ENCODE data around the gene TEX35. TPM values are rescaled to one million over a fixed set of nuclear protein-coding genes. Genes with fewer than 3 reads are reported as not detected.
"Not testable (repeated sequence)": the region's sequence is repeated elsewhere in the genome, so short reads cannot be mapped to it uniquely, and the experiment has no call there.

TEX35 gene
- total RNA-seq, 1 donor from 2014 or later = not detected

- Mint-ChIP-seq H3K36me3 (ENCODE audit: low read depth) (no peaks in the 10 kb centered on the region), H3K9me3 (no peaks in the 10 kb centered on the region), H3K4me3 (peak overlapping the region; percentile 91), H3K27me3 (no peaks in the 10 kb centered on the region), H3K27ac (peak overlapping the region; percentile 37), H3K4me1 (no peaks in the 10 kb centered on the region)
- intact Hi-C loops (cut with micrococcal nuclease) = loop anchor here (5.0 kb wide), 1 partner anchor 824 kb away; the partner anchor contains the start of gene AXDND1
- DNase-seq = peak; percentile 63
These were observed 30.3 kb downstream of the TEX35 start for GRCh38 chr1:178543290-178543607.

GRCh38 chr1:178544531-178544930, 31.6 kb downstream of the TEX35 start:
- no peak overlapping the region for H3K27ac Mint-ChIP-seq
- no peaks in the 10 kb centered on the region for H3K4me1 Mint-ChIP-seq
- no peak overlapping the region for H3K4me3 Mint-ChIP-seq
- DNase-seq = no peak
- no peaks in the 10 kb centered on the region for H3K9me3 Mint-ChIP-seq
- intact Hi-C loops (cut with micrococcal nuclease) = loop anchor here (5.0 kb wide), 1 partner anchor 823 kb away; the partner anchor contains the start of gene AXDND1
- H3K27me3 Mint-ChIP-seq = no peaks in the 10 kb centered on the region
- H3K36me3 Mint-ChIP-seq (ENCODE audit: low read depth) = no peaks in the 10 kb centered on the region

- H3K27me3 Mint-ChIP-seq = no peaks in the 10 kb centered on the region
- intact Hi-C loops (cut with micrococcal nuclease) = no loop called here
These were observed 35.2 kb downstream of the TEX35 start for GRCh38 chr1:178548108-178548507.

GRCh38 chr1:178551307-178551706, 38.4 kb downstream of the TEX35 start:
- no peaks in the 10 kb centered on the region for H3K36me3 Mint-ChIP-seq (ENCODE audit: low read depth)
- no peak overlapping the region for H3K27ac Mint-ChIP-seq
- intact Hi-C loops (cut with micrococcal nuclease) = no loop called here
- no peak overlapping the region for H3K4me3 Mint-ChIP-seq
- H3K4me1 Mint-ChIP-seq = no peaks in the 10 kb centered on the region
- no peaks in the 10 kb centered on the region for H3K27me3 Mint-ChIP-seq
- no peak for DNase-seq
- H3K9me3 Mint-ChIP-seq = peaks cover 10% of the 10 kb centered on the region

More at GRCh38 chr1:178548108-178548507, 35.2 kb downstream of the TEX35 start:
- H3K4me3 Mint-ChIP-seq = no peak overlapping the region
- no peak overlapping the region for H3K27ac Mint-ChIP-seq
- no peak for DNase-seq
- no peaks in the 10 kb centered on the region for H3K36me3 Mint-ChIP-seq (ENCODE audit: low read depth)
- no peaks in the 10 kb centered on the region for H3K4me1 Mint-ChIP-seq
- H3K9me3 Mint-ChIP-seq = peaks cover 3% of the 10 kb centered on the region

- Mint-ChIP-seq H3K36me3 (ENCODE audit: low read depth) (no peaks in the 10 kb centered on the region), H3K9me3 (peaks cover 10% of the 10 kb centered on the region), H3K4me3 (no peak overlapping the region), H3K27ac (no peak overlapping the region), H3K27me3 (no peaks in the 10 kb centered on the region), H3K4me1 (no peaks in the 10 kb centered on the region)
- intact Hi-C loops (cut with micrococcal nuclease) = no loop called here
- DNase-seq = no peak
These were observed 39.0 kb downstream of the TEX35 start for GRCh38 chr1:178551940-178552339.

GRCh38 chr1:178552856-178553255, 39.9 kb downstream of the TEX35 start:
- Mint-ChIP-seq H3K36me3 (ENCODE audit: low read depth) (no peaks in the 10 kb centered on the region), H3K9me3 (peaks cover 10% of the 10 kb centered on the region)

GRCh38 chr1:178554351-178554750, 41.4 kb downstream of the TEX35 start:
- H3K27ac Mint-ChIP-seq; H3K4me1 Mint-ChIP-seq; H3K36me3 Mint-ChIP-seq (ENCODE audit: low read depth); intact Hi-C loops (cut with micrococcal nuclease); H3K27me3 Mint-ChIP-seq; H3K4me3 Mint-ChIP-seq; DNase-seq: not testable (repeated sequence)
- H3K9me3 Mint-ChIP-seq = peaks cover 10% of the 10 kb centered on the region

More at GRCh38 chr1:178552856-178553255, 39.9 kb downstream of the TEX35 start:
- Mint-ChIP-seq H3K27me3 (no peaks in the 10 kb centered on the region), H3K4me3 (no peak overlapping the region), H3K27ac (no peak overlapping the region), H3K4me1 (no peaks in the 10 kb centered on the region)
- DNase-seq = no peak
- intact Hi-C loops (cut with micrococcal nuclease) = no loop called here

- H3K4me3 Mint-ChIP-seq; H3K36me3 Mint-ChIP-seq (ENCODE audit: low read depth); H3K4me1 Mint-ChIP-seq; DNase-seq; H3K27me3 Mint-ChIP-seq; H3K27ac Mint-ChIP-seq; intact Hi-C loops (cut with micrococcal nuclease): not testable (repeated sequence)
- H3K9me3 Mint-ChIP-seq = peaks cover 10% of the 10 kb centered on the region
These were observed 42.7 kb downstream of the TEX35 start for GRCh38 chr1:178555613-178556012.

GRCh38 chr1:178558816-178559215, 45.9 kb downstream of the TEX35 start:
- intact Hi-C loops (cut with micrococcal nuclease); H3K36me3 Mint-ChIP-seq (ENCODE audit: low read depth); H3K4me3 Mint-ChIP-seq; H3K27ac Mint-ChIP-seq; DNase-seq; H3K9me3 Mint-ChIP-seq; H3K27me3 Mint-ChIP-seq; H3K4me1 Mint-ChIP-seq: not testable (repeated sequence)

GRCh38 chr1:178560871-178561376, 48.0 kb downstream of the TEX35 start:
- no peaks in the 10 kb centered on the region for H3K4me1 Mint-ChIP-seq
- no peaks in the 10 kb centered on the region for H3K36me3 Mint-ChIP-seq (ENCODE audit: low read depth)
- no peaks in the 10 kb centered on the region for H3K27me3 Mint-ChIP-seq
- intact Hi-C loops (cut with micrococcal nuclease) = no loop called here
- H3K9me3 Mint-ChIP-seq = no peaks in the 10 kb centered on the region
- no peak overlapping the region for H3K4me3 Mint-ChIP-seq
- H3K27ac Mint-ChIP-seq = no peak overlapping the region
- DNase-seq = no peak

GRCh38 chr1:178563099-178563820, 50.4 kb downstream of the TEX35 start:
- Mint-ChIP-seq H3K36me3 (ENCODE audit: low read depth) (no peaks in the 10 kb centered on the region), H3K4me1 (peaks cover 2% of the 10 kb centered on the region), H3K27ac (no peak overlapping the region), H3K27me3 (no peaks in the 10 kb centered on the region), H3K9me3 (no peaks in the 10 kb centered on the region), H3K4me3 (no peak overlapping the region)
- no peak for DNase-seq
- intact Hi-C loops (cut with micrococcal nuclease) = no loop called here

GRCh38 chr1:178564086-178564782, 51.3 kb downstream of the TEX35 start:
- no peak for DNase-seq
- no peak overlapping the region for H3K4me3 Mint-ChIP-seq
- no peak overlapping the region for H3K27ac Mint-ChIP-seq
- peaks cover 2% of the 10 kb centered on the region for H3K4me1 Mint-ChIP-seq
- no peaks in the 10 kb centered on the region for H3K9me3 Mint-ChIP-seq
- intact Hi-C loops (cut with micrococcal nuclease) = no loop called here
- no peaks in the 10 kb centered on the region for H3K27me3 Mint-ChIP-seq
- H3K36me3 Mint-ChIP-seq (ENCODE audit: low read depth) = no peaks in the 10 kb centered on the region

- no peaks in the 10 kb centered on the region for H3K9me3 Mint-ChIP-seq
- H3K4me1 Mint-ChIP-seq = peaks cover 2% of the 10 kb centered on the region
- DNase-seq = no peak
- H3K4me3 Mint-ChIP-seq = no peak overlapping the region
- H3K27me3 Mint-ChIP-seq = no peaks in the 10 kb centered on the region
- no peaks in the 10 kb centered on the region for H3K36me3 Mint-ChIP-seq (ENCODE audit: low read depth)
- no peak overlapping the region for H3K27ac Mint-ChIP-seq
- intact Hi-C loops (cut with micrococcal nuclease) = no loop called here
These were observed 51.9 kb downstream of the TEX35 start for GRCh38 chr1:178564783-178565180.

- peaks cover 2% of the 10 kb centered on the region for H3K4me1 Mint-ChIP-seq
- H3K9me3 Mint-ChIP-seq = no peaks in the 10 kb centered on the region
- DNase-seq = no peak
- no peak overlapping the region for H3K27ac Mint-ChIP-seq
- no peaks in the 10 kb centered on the region for H3K27me3 Mint-ChIP-seq
- intact Hi-C loops (cut with micrococcal nuclease) = no loop called here
- no peak overlapping the region for H3K4me3 Mint-ChIP-seq
- H3K36me3 Mint-ChIP-seq (ENCODE audit: low read depth) = no peaks in the 10 kb centered on the region
These were observed 52.7 kb downstream of the TEX35 start for GRCh38 chr1:178565586-178565985.

Measured in activated CD4-positive, alpha-beta T cell treated with anti-CD3 and anti-CD28 coated beads, Interleukin-2, amount 10 ng/mL, durations not matched to agents 24 days and 14 days (primary cell).